ENCODE data around the gene SLC25A43.
"Not testable (repeated sequence)": the region's sequence is repeated elsewhere in the genome, so short reads cannot be mapped to it uniquely, and the experiment has no call there.

SLC25A43 gene

GRCh38 chrX:119398974-119399771 is at the start of gene SLC25A43:
Gene SLC25A43 (plus strand): TSS chrX:119399336. CDS start chrX:119399404, 68 bp downstream.
- peak; percentile 9 for DNase-seq

DNA sequence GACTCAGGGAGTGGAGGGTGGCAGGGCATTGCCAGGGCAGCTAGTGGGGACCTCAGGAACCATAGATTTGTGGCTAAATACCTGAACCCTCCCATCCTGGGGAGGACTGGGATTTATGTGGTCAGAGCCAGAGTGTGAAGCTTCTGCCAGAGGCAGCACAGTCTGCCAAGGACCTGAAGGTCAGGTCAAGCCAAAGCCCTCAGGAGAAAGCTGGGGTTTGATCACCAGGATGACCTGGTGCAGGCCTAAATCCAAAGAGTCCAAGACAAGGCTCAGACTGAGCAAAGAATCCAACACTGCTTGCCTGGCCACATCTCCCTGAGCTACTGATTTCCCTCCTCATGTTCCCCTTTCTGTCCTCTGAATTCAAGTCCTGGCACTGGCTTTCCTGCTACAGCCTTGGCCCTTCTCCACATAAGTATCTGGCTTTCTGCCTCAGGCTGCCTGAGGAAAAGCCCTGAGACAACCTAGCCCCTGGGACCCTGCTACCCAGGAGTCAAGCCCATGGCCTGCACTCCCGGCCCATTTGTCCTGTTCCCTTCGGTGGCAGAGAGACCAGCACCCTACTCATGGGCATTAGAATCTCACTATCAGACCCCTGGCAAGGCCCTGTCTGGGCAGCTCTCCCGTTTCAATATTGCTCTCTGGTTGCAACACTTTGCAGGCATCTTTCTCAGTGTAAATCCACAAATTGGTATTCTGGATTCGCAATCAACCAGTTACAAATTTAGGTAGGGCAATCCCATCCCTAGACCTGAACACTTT is 39.3 kb upstream of the SLC25A43 start:
- no peak for DNase-seq

- not testable (repeated sequence) for DNase-seq
Measured at GRCh38 chrX:119361451-119361850, 37.7 kb upstream of the SLC25A43 start.

DNA sequence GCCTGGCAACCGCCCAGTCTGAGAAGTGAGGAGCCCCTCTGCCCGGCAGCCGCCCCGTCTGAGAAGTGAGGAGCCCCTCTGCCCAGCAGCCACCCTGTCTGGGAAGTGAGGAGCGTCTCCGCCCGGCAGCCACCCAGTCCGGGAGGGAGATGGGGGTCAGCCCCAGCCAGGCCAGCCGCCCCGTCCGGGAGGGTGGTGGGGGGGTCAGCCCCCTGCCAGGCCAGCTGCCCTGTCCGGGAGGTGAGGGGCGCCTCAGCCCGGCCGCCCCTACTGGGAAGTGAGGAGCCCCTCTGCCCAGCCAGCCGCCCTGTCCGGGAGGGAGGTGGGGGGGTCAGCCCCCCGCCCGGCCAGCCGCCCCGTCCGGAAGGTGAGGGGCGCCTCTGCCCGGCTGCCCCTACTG is 37.1 kb upstream of the SLC25A43 start:
- DNase-seq: not testable (repeated sequence)

GRCh38 chrX:119363391-119363790 is 35.7 kb upstream of the SLC25A43 start:
- no peak for DNase-seq

- DNase-seq: not testable (repeated sequence)
Measured at GRCh38 chrX:119371861-119372260, 27.3 kb upstream of the SLC25A43 start.

GRCh38 chrX:119374736-119375135 is 24.4 kb upstream of the SLC25A43 start:
- DNase-seq: no peak

GRCh38 chrX:119375561-119375960 is 23.6 kb upstream of the SLC25A43 start:
- DNase-seq: no peak

DNA sequence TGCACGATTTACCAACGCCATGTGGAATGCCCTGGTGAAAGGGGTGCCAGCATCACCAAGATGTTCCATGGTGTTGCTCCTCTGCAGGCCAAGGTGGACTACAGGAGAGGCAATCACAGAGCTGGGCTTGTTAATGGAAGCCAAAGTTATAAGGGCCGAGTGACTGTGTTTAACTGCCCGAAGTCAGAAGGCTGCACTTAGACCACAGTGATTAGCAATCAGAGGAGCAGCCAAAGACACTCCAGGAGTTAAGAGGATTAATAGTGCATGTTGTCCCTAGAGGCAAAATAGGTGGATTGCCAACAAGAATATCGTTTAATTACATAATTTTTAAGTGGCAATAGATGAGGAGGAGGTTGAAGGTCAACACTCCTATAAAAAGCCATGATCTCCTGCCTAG is 22.8 kb upstream of the SLC25A43 start:
- no peak for DNase-seq

DNA sequence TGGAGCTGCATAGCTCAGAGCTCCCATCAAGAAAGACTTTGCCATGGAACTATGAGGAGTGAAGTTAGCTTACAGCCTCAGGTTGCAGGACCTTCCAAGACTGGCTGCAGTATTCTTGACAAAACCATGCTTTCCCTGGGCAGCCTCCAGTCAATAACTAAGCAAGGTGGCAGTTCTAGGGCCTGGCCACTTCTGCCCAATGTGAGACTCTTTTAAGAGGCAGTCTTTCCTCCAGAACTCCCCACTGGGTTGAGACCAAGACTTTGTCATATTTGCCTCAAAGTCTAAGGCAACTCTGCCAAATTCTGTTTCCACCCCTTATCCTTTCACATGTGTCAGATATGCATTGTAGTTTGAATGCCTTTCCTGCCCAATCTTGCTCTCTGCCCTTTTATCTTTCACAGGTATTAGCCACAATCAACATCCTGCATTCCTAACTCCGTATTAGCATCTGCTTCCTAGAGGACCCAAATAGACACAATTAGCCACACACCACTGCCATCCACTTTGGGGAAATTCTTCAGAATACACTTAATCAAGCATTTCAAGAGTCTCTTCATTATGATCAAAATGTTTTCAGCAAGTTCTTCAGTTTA is 17.7 kb upstream of the SLC25A43 start:
- no peak for DNase-seq

DNA sequence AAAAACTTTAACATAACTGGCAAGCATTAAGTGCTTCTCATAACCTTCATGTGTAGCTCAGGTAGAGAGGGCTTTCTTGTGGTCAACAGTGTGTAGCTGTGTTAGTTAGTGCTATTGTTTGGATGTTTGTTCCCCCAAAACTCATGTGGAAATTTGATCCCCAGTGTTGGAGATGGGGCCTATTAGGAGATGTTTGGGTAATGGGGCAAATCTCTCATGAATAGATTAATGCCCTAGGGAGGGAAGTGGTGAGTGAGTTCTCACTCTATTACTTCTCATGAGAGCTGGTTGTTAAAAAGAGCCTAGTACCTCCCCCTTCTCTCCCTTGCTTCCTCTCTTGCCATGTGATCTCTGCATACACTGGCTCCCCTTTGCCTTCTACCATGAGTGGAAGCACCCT is 16.5 kb upstream of the SLC25A43 start:
- DNase-seq: no peak

DNA sequence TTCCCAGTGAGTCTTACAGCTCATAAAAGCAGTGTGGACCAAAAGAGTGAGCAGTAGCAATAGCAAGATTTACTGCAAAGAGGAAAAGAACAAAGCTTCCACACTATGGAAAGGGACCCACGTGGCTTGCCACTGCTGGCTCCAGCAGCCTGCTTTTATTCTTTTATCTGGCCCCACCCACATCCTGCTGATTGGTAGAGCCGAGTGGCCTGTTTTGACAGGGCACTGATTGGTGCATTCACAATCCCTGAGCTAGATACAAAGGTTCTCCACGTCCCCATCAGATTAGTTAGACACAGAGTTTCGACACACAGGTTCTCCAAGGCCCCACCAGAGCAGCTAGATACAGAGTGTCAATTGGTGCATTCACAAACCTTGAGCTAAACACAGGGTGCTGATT is 12.5 kb upstream of the SLC25A43 start:
- DNase-seq: not testable (repeated sequence)

GRCh38 chrX:119387426-119387825 is 11.7 kb upstream of the SLC25A43 start:
- not testable (repeated sequence) for DNase-seq

GRCh38 chrX:119389214-119389613 is 9.9 kb upstream of the SLC25A43 start:
- DNase-seq: no peak

DNA sequence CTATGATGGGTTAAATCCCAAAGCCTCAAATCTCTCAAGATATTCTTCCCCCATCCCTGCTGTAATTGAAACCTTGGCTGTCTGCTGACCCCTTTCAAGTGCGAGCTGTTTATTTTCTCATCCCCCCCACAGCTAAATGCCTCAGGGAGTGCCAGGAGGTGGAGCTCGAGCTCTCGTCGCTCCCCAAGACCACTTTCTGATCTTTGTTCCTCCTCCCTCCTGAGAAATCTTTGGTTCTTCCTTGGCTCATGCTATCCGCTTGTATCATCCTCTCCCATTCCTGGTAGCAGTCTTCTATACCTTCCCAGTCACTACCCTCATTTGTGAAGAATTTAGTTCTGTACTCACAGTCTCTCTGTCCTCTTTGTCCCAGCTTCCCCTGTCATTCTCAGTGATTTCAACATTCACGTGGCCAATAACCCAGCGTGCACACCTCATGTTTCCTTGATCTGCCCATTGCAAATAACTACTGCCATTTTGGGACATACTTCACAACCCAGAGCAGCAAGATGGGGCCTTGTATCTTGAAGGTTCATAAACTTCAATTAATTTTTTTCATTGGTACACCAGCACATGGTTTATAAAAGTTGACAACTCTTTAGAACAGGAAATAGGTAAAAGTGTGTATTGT is 9.2 kb upstream of the SLC25A43 start:
- no peak for DNase-seq

GRCh38 chrX:119391279-119391678 is 7.9 kb upstream of the SLC25A43 start:
- no peak for DNase-seq

DNA sequence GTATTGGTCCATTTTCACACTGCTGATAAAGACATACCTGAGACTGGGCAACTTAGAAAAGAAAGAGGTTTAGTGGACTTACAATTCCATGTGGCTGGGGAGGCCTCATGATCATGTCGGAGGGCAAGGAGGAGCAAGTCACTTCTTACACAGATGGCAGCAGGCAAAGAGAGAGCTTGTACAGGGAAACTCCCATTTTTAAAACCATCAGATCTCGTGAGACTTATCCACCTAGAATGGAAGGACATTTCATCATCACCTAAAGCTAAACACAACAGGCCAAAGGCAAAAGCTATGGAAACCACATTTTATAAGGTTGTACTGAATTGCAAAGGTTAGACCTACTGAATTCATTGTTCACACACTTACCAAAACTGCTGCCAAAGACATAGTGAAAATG is 6.0 kb upstream of the SLC25A43 start:
- DNase-seq: no peak

- DNase-seq: no peak
Measured at GRCh38 chrX:119398587-119398973, 556 bp upstream of the SLC25A43 start.

DNA sequence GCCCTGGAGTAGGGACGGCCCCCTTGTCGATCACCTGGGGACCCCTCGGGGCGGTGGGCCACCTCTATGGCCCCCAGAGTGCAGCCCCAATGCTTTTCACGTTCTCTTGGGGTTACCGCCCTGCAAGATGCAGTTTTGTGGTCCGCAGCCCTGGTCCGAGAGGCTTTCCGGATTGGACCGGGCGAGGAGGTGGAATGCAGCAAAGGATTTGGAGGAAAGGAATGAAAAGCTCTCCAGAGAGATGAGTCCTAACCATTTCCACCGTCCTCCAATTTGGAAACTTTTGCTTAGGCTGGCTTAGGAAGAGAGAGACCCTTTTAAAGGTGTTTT is 601 bp downstream of the SLC25A43 start:
- no peak for DNase-seq

- no peak for DNase-seq
Measured at GRCh38 chrX:119401569-119401968, 2.4 kb downstream of the SLC25A43 start.

- DNase-seq: no peak
Measured at GRCh38 chrX:119402588-119402987, 3.5 kb downstream of the SLC25A43 start.

GRCh38 chrX:119406776-119407175 is 7.6 kb downstream of the SLC25A43 start:
- DNase-seq: no peak

DNA sequence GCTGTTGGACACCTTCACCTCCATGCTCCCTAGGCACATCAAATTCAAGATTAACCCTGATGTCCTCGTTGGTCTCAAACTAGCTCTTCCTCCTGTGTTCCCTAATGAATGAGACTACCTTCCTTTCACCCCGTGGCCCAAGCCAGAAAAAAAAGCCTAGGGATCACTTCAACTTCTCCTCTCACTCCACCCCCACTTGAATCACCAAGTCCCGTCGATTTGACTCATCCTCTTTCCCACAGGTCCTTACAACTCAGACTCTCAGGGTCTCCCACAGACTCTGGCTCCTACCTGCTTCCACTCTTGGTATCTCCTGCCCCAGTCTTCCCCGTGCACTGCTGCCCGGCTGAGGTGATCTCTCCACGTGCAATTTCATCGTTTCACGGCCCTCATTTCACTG is 8.5 kb downstream of the SLC25A43 start:
- no peak for DNase-seq

Data from activated effector memory CD4-positive, alpha-beta T cell treated with Interleukin-2 at 50 U/mL for 16 hours (primary cell).